ENCODE data around the gene CCR7. TPM values are rescaled to one million over a fixed set of nuclear protein-coding genes. Genes with fewer than 3 reads are reported as not detected.

The CCR7 gene
- total and polyA plus RNA-seq, 2 of the 8 experiments (the other 6 are each of a cell fraction or from before 2014, with no cell fraction given), result 0.12 to 0.17 TPM

GRCh38 chr17:40548491-40548981 lies 16.7 kb downstream of the CCR7 start:
- Histone ChIP-seq H3K23me2 (ENCODE audit: low read depth, low read length) (no peaks in the 10 kb centered on the region; the same call in 1 of the 2 replicates), H4K91ac (replicated peaks; ENCODE audit: insufficient read length, low read length) (no peak overlapping the region), H2AFZ (ENCODE audit: low read length) (no peak overlapping the region), H3K4me2 (ENCODE audit: insufficient read depth in 1 of 2, low read depth in 2 of 2, low read length in 2 of 2) (no peak overlapping the region), H3K27ac (ENCODE audit: low read depth, low read length) (no peak overlapping the region), H3K56ac (replicated peaks; ENCODE audit: insufficient read length, low read depth, low read length) (no peak overlapping the region), H3K79me1 (ENCODE audit: low read depth, low read length) (no peaks in the 10 kb centered on the region), H2BK15ac (ENCODE audit: low read length) (no peak overlapping the region), H4K5ac (ENCODE audit: insufficient read length, low read depth, low read length) (no peak overlapping the region), H3K27me3 (replicated peaks in 1 of 4; ENCODE audit: control insufficient read depth in 3 of 4, extremely low read depth in 1 of 4, insufficient read depth in 3 of 4, low read length in 3 of 4) (no peaks in the 10 kb centered on the region), H3K36me3 (ENCODE audit: control insufficient read depth in 2 of 4, insufficient read depth in 4 of 4, low read length in 3 of 4) (no peaks in the 10 kb centered on the region), H2BK120ac (replicated peaks; ENCODE audit: low read depth, low read length) (no peak overlapping the region), H2BK5ac (ENCODE audit: low read depth, low read length) (no peak overlapping the region), H2BK20ac (ENCODE audit: low read length) (no peak overlapping the region), H3K4me1 (replicated peaks in 1 of 4; ENCODE audit: control insufficient read depth in 3 of 4, insufficient read depth in 4 of 4, low read length in 3 of 4) (peaks cover 0 to 5% (median 2%) of the 10 kb centered on the region in 4 experiments; a peak in 4 of 7 replicates), H4K20me1 (replicated peaks in 1 of 2; ENCODE audit: control insufficient read depth in 1 of 2, insufficient read depth in 2 of 2, low read length in 2 of 2) (no peaks in the 10 kb centered on the region), H3K4ac (replicated peaks; ENCODE audit: insufficient read length, low read depth, low read length) (no peak overlapping the region), H2BK12ac (ENCODE audit: low read depth, low read length) (0 out of 2 replicates have a peak overlapping the region, but pooled peaks have one; percentile 4), H3K4me3 (ENCODE audit: extremely low read depth in 1 of 4, insufficient read depth in 2 of 4, low read depth in 3 of 4, low read length in 4 of 4) (no peak overlapping the region), H4K8ac (ENCODE audit: extremely low read depth, insufficient read depth, low read length) (no peak overlapping the region), H2AK5ac (ENCODE audit: low read depth, low read length) (no peak overlapping the region), H3K23ac (ENCODE audit: insufficient read length) (no peak overlapping the region), H3K9me3 (ENCODE audit: insufficient read depth in 2 of 2, low read depth in 1 of 2, low read length in 1 of 2) (no peaks in the 10 kb centered on the region), H3K14ac (ENCODE audit: insufficient read length) (no peak overlapping the region), H3K79me2 (ENCODE audit: control insufficient read depth in 1 of 2, insufficient read depth in 2 of 2, low read length in 2 of 2) (no peaks in the 10 kb centered on the region), H3K9ac (replicated peaks in 1 of 4; ENCODE audit: extremely low read depth in 1 of 4, low read depth in 3 of 4, low read length in 3 of 4) (no peak overlapping the region), H3K18ac (ENCODE audit: extremely low read depth, low read length) (no peak overlapping the region)
- POLR2A ChIA-PET (ENCODE audit: partially characterized antibody), result interaction anchor here (1.0 to 1.2 kb wide), 3 partner anchors 13 to 203 kb away, joined by 3 read pairs; no protein-coding TSS in a partner anchor
- WGBS, 2 experiments (ENCODE audit: extremely low coverage in 1 of 2, insufficient coverage in 1 of 2, insufficient read length in 1 of 2, insufficient replicate concordance in 2 of 2, low coverage in 1 of 2, low lambda C conversion rate in 2 of 2, missing lambda C conversion rate in 1 of 2), result 91% methylated on average over 9 of the region's 9 CpGs; no CpG with 5 or more reads in 1 of the 2 experiments
- FAIRE-seq (no peak), DNase-seq (ENCODE audit: low read depth in 1 of 2, low spot score in 2 of 2) (no peak)
- CTCF ChIA-PET (ENCODE audit: partially characterized antibody), result interaction anchor here (0.9 to 9.1 kb wide), 13 partner anchors 9 to 249 kb away, joined by 3 to 80 read pairs (median 5); no protein-coding TSS in a partner anchor
- TF ChIP-seq KDM1A (IDR thresholded peaks at IDR 0.05; ENCODE audit: borderline replicate concordance, low read length) (no peak), YY1 (IDR thresholded peaks at IDR 0.05; ENCODE audit: low read depth, low read length) (no peak), NRF1 (IDR thresholded peaks at IDR 0.05; ENCODE audit: low read depth, low read length) (no peak), CBX5 (IDR thresholded peaks at IDR 0.05; ENCODE audit: low read depth, low read length) (no peak), CREB1 (IDR thresholded peaks at IDR 0.05) (no peak), TCF12 (IDR thresholded peaks at IDR 0.05; ENCODE audit: low read depth, low read length) (no peak), MAFK (IDR thresholded peaks at IDR 0.05; ENCODE audit: low read depth, low read length) (no peak), SIX5 (IDR thresholded peaks at IDR 0.05; ENCODE audit: low read depth, low read length) (no peak), ZNF274 (IDR thresholded peaks at IDR 0.05; ENCODE audit: borderline replicate concordance, extremely low read depth, low read length) (no peak), ATF3 (IDR thresholded peaks at IDR 0.05; ENCODE audit: insufficient read depth, low read depth, low read length) (no peak), TAF7 (optimal IDR thresholded peaks at IDR 0.05; ENCODE audit: borderline replicate concordance, low read depth, low read length) (no peak), RNF2 (IDR thresholded peaks at IDR 0.05; ENCODE audit: borderline replicate concordance, low read depth, low read length, missing control alignments, poor library complexity, severe bottlenecking) (no peak), TBP (IDR thresholded peaks at IDR 0.05; ENCODE audit: low read depth, low read length) (no peak), RBBP5 (IDR thresholded peaks at IDR 0.05; ENCODE audit: borderline replicate concordance, low read depth, low read length) (no peak)
